ENCODE data around the gene ARMC2. TPM values are rescaled to one million over a fixed set of nuclear protein-coding genes. Genes with fewer than 3 reads are reported as not detected.
A peak's percentile ranks its signal among the peaks of the same experiment; 100 is the strongest.

Gene ARMC2
- total and polyA plus RNA-seq, 8 donors: 1.4 to 4.1 (median 2.4) TPM

GRCh38 chr6:108988765-108989164, 140.5 kb downstream of the ARMC2 start:
- Histone ChIP-seq H3K4me3 (no peak overlapping the region), H3K27me3 (no peaks in the 10 kb centered on the region), H3K4me1 (peaks cover 23 to 29% (median 27%) of the 10 kb centered on the region in 3 donors), H3K27ac (peak overlapping the region in 2 of 4 donors; percentile 18 to 71), H3K36me3 (peaks cover 0 to 48% (median 12%) of the 10 kb centered on the region in 3 donors), H3K9me3 (no peaks in the 10 kb centered on the region)
- intact Hi-C loops (cut with DNase I): no loop called here
- WGBS, 2 donors: 87 to 88% methylated on average over 5 of the region's 5 CpGs
- no peak for TF ChIP-seq CTCF (IDR thresholded peaks at IDR 0.05)
- ATAC-seq (no peak), DNase-seq (no peak), FAIRE-seq (no peak)

GRCh38 chr6:108989700-108990099, 141.5 kb downstream of the ARMC2 start:
- Histone ChIP-seq H3K36me3 (peaks cover 0 to 55% (median 16%) of the 10 kb centered on the region in 3 donors), H3K27me3 (no peaks in the 10 kb centered on the region), H3K27ac (peak overlapping the region in 3 of 4 donors; percentile 3 to 74 (median 71)), H3K4me3 (no peak overlapping the region), H3K9me3 (no peaks in the 10 kb centered on the region), H3K4me1 (peaks cover 23 to 29% (median 27%) of the 10 kb centered on the region in 3 donors)
- no peak for TF ChIP-seq CTCF (IDR thresholded peaks at IDR 0.05)
- DNase-seq (peak in 2 of 6 donors; percentile 50 to 57), FAIRE-seq (no peak), ATAC-seq (peak; percentile 76 to 90 (median 88))
- 26% methylated on average over 3 of the region's 3 CpGs for WGBS, 2 donors
- intact Hi-C loops (cut with DNase I): no loop called here

GRCh38 chr6:108993876-108994275, 145.7 kb downstream of the ARMC2 start:
- no peak for TF ChIP-seq CTCF (IDR thresholded peaks at IDR 0.05)
- Histone ChIP-seq H3K27me3 (no peaks in the 10 kb centered on the region), H3K27ac (no peak overlapping the region), H3K4me1 (peaks cover 14 to 25% (median 17%) of the 10 kb centered on the region in 3 donors), H3K9me3 (no peaks in the 10 kb centered on the region), H3K36me3 (peaks cover 0 to 39% (median 16%) of the 10 kb centered on the region in 3 donors), H3K4me3 (no peak overlapping the region)
- 90 to 93% methylated on average over 3 of the region's 3 CpGs for WGBS, 2 donors
- DNase-seq (no peak), ATAC-seq (no peak), FAIRE-seq (no peak)
- intact Hi-C loops (cut with DNase I): no loop called here

GRCh38 chr6:108995296-108995695, 147.1 kb downstream of the ARMC2 start:
- Histone ChIP-seq H3K9me3 (no peaks in the 10 kb centered on the region), H3K27ac (no peak overlapping the region), H3K4me3 (no peak overlapping the region), H3K4me1 (peaks cover 7 to 22% (median 8%) of the 10 kb centered on the region in 3 donors), H3K27me3 (no peaks in the 10 kb centered on the region), H3K36me3 (peaks cover 0 to 35% (median 20%) of the 10 kb centered on the region in 3 donors)
- TF ChIP-seq CTCF (IDR thresholded peaks at IDR 0.05): no peak
- no peak for DNase-seq
- ATAC-seq: no peak
- intact Hi-C loops (cut with DNase I): no loop called here
- no peak for FAIRE-seq

GRCh38 chr6:108996208-108996607, 148.0 kb downstream of the ARMC2 start:
- peaks cover 0 to 35% (median 20%) of the 10 kb centered on the region in 3 donors for H3K36me3 ChIP-seq

More at GRCh38 chr6:108996208-108996607, 148.0 kb downstream of the ARMC2 start:
- TF ChIP-seq CTCF (IDR thresholded peaks at IDR 0.05): no peak
- no peak for ATAC-seq
- 94 to 98% methylated on average over 1 of the region's 1 CpG for WGBS, 2 donors
- intact Hi-C loops (cut with DNase I): no loop called here
- Histone ChIP-seq H3K4me1 (peaks cover 12 to 26% (median 12%) of the 10 kb centered on the region in 3 donors), H3K9me3 (no peaks in the 10 kb centered on the region), H3K4me3 (no peak overlapping the region), H3K27me3 (no peaks in the 10 kb centered on the region), H3K27ac (no peak overlapping the region)
- FAIRE-seq: no peak
- no peak for DNase-seq
